K562 (cell line): ENCODE data around the gene PHF24. TPM values are rescaled to one million over a fixed set of nuclear protein-coding genes. Genes with fewer than 3 reads are reported as not detected.

Experiments
- ATAC-seq: fragments of 200-7000 bp; cut with Tn5 transposase; 3 replicates; pipeline ENCODE4 v1.9.1; 2020; ENCODE audit warnings: moderate library complexity
- BruUV-seq: library from RNA; stranded (reverse); fragments of 400-500 nt; replicated peaks from 2 replicates; lab custom pipeline; 2021; lab: Mats Ljungman, UMichigan
- CTCF ChIA-PET: fragments of 300-600 bp; formaldehyde crosslinking; extraction: SDS; loops from one replicate; lab custom pipeline; 2021; ENCODE audit warnings: low intra/inter-chr PET ratio; lab: Yijun Ruan, JAX
- POLR2A ChIA-PET: fragments of 300-600, 350-650 bp; sonication (Branson Sonifier 250); formaldehyde crosslinking; extraction: SDS; loops from one replicate; lab custom pipeline; 2021; ENCODE audit warnings: antibody characterized with exemption, inconsistent platforms; lab: Yijun Ruan, JAX
- DNase-seq, 4 experiments: peaks; one replicate each; pipeline versions ENCODE4 v3.0.0 to v3.0.0-alpha.2; 2011 to 2018; ENCODE audit warnings: low spot score in 3 of 4, mixed read lengths in 3 of 4; ENCODE audit errors: extremely low read depth in 1 of 4
- FAIRE-seq: peaks from 2 replicates; lab custom pipeline; 2011; peaks lifted over from hg19 to GRCh38; lab: Jason Lieb, UNC
- H2AFZ ChIP-seq: 2 replicates; pipeline ENCODE4 v1.6.0; 2011; ENCODE audit warnings: low read depth, low read length, control low read depth, inconsistent platforms
- H3K27ac ChIP-seq: fragments of 200-600 bp; 3 replicates; pipeline ENCODE4 v1.8.0; 2011; ENCODE audit warnings: low read depth, mild to moderate bottlenecking, control low read depth, inconsistent platforms, low read length, moderate library complexity, mixed read lengths; ENCODE audit errors: extremely low read depth
- H3K27me3 ChIP-seq, 2 experiments: fragments of 300-600 bp in 1 of 2; 2 replicates in 1 of 2; 3 replicates in 1 of 2; pipeline versions ENCODE4 v1.6.0 to v1.8.0; 2011; ENCODE audit warnings: inconsistent platforms in 2 of 2, low read length in 2 of 2, mild to moderate bottlenecking in 1 of 2, mixed read lengths in 1 of 2, moderate library complexity in 1 of 2; ENCODE audit not compliant: control insufficient read depth in 2 of 2, insufficient read depth in 2 of 2
- H3K36me3 ChIP-seq: fragments of 300-600 bp; 3 replicates; pipeline ENCODE4 v1.8.0; 2011; ENCODE audit warnings: mild to moderate bottlenecking, low read length, inconsistent platforms; ENCODE audit not compliant: control insufficient read depth, insufficient read depth
- H3K4me1 ChIP-seq, 2 experiments: fragments of 200-600 bp in 1 of 2; replicated peaks in 1 of 2; 2 replicates in 1 of 2; 3 replicates in 1 of 2; pipeline versions ENCODE4 v1.5.1 to v1.8.0; 2011; ENCODE audit warnings: inconsistent platforms in 2 of 2, low read length in 2 of 2, mild to moderate bottlenecking in 1 of 2, mixed read lengths in 1 of 2, moderate library complexity in 1 of 2; ENCODE audit not compliant: control insufficient read depth in 2 of 2, insufficient read depth in 2 of 2
- H3K4me2 ChIP-seq: 2 replicates; pipeline ENCODE4 v1.6.1; 2011; ENCODE audit warnings: low read length, control low read depth, inconsistent platforms, mixed read lengths; ENCODE audit not compliant: insufficient read depth
- H3K4me3 ChIP-seq: fragments of 200-600 bp; sonication (generic), shearing (Covaris generic); 2 replicates; pipeline ENCODE4 v1.5.1; 2016; ENCODE audit warnings: control low read depth, inconsistent platforms
- H3K79me2 ChIP-seq: fragments of 200-600 bp; 3 replicates; pipeline ENCODE4 v1.8.0; 2011; ENCODE audit warnings: low read length, inconsistent platforms; ENCODE audit not compliant: control insufficient read depth, insufficient read depth
- H3K9ac ChIP-seq, 2 experiments: 2 replicates each; pipeline versions ENCODE4 v1.6.0 to v1.6.1; 2011; ENCODE audit warnings: low read depth in 2 of 2, low read length in 2 of 2, control low read depth in 1 of 2, inconsistent platforms in 1 of 2, mild to moderate bottlenecking in 1 of 2, mixed read lengths in 1 of 2; ENCODE audit not compliant: insufficient read depth in 1 of 2
- H3K9me1 ChIP-seq: one replicate; pipeline ENCODE4 v1.6.0; 2011; ENCODE audit warnings: inconsistent platforms, mild to moderate bottlenecking, low read length, moderate library complexity; ENCODE audit not compliant: control insufficient read depth, insufficient read depth
- H3K9me3 ChIP-seq: replicated peaks from 2 replicates; pipeline ENCODE4 v1.5.1; 2011; ENCODE audit warnings: low read depth, low read length, inconsistent platforms; ENCODE audit not compliant: control insufficient read depth, insufficient read depth
- H4K20me1 ChIP-seq: replicated peaks from 2 replicates; pipeline ENCODE4 v1.6.1; 2011; ENCODE audit warnings: low read length, inconsistent platforms, mixed read lengths; ENCODE audit not compliant: control insufficient read depth, insufficient read depth
- ATF3 ChIP-seq, 2 experiments: fragments of 450-650 bp in 1 of 2; sonication (generic) in 1 of 2; formaldehyde crosslinking in 1 of 2; IDR thresholded peaks in 1 of 2; conservative IDR thresholded peaks in 1 of 2; 2 replicates each; pipeline versions ENCODE4 v1.6.1 to v1.8.1; 2016 to 2023; ENCODE audit warnings: mild to moderate bottlenecking in 2 of 2, moderate library complexity in 2 of 2, inconsistent platforms in 1 of 2, missing genetic modification reagents in 1 of 2
- BCOR ChIP-seq: fragments of 450-650 bp; IDR thresholded peaks from 2 replicates; pipeline ENCODE4 v1.6.1; 2016
- CEBPG ChIP-seq, 3 experiments: fragments of 200-800 bp in 1 of 3; sonication (Bioruptor generic) in 1 of 3; sonication (generic) in 1 of 3; formaldehyde crosslinking in 1 of 3; IDR thresholded peaks in 2 of 3; conservative IDR thresholded peaks in 1 of 3; 2 replicates each; pipeline versions ENCODE4 v1.6.1 to v1.8.0; 2016 to 2022; ENCODE audit warnings: missing compliant biosample characterization in 2 of 3, missing genetic modification characterization in 2 of 3, mild to moderate bottlenecking in 1 of 3, missing genetic modification reagents in 1 of 3
- FOXA1 ChIP-seq: fragments of 450-650 bp; IDR thresholded peaks from 2 replicates; pipeline ENCODE4 v1.6.1; 2016; ENCODE audit warnings: mild to moderate bottlenecking, borderline replicate concordance
- HINFP ChIP-seq: fragments of 450-650 bp; conservative IDR thresholded peaks from 2 replicates; pipeline ENCODE4 v1.6.1; 2016; ENCODE audit warnings: missing genetic modification characterization, low read depth, mild to moderate bottlenecking, control low read depth, missing compliant biosample characterization
- HMG20A ChIP-seq: fragments of 450-650 bp; formaldehyde crosslinking; conservative IDR thresholded peaks from 2 replicates; pipeline ENCODE4 v1.4.0; 2020; ENCODE audit warnings: mild to moderate bottlenecking, mixed read lengths
- JUNB ChIP-seq: fragments of 450-650 bp; formaldehyde crosslinking; conservative IDR thresholded peaks from 2 replicates; pipeline ENCODE4 v1.4.0; 2020; ENCODE audit warnings: mild to moderate bottlenecking
- LARP7 ChIP-seq: fragments of 450-650 bp; IDR thresholded peaks from 2 replicates; pipeline ENCODE4 v1.6.1; 2016
- NFIX ChIP-seq: fragments of 250-450 bp; sonication (Bioruptor Pico); IDR thresholded peaks from 2 replicates; pipeline ENCODE4 v1.4.0; 2020; ENCODE audit warnings: low read depth, mild to moderate bottlenecking, moderate library complexity
- NR2C1 ChIP-seq, 2 experiments: fragments of 450-650 bp; IDR thresholded peaks; 2 replicates each; pipeline ENCODE4 v1.6.1; 2017; ENCODE audit warnings: mild to moderate bottlenecking in 2 of 2, antibody characterized with exemption in 1 of 2, inconsistent platforms in 1 of 2, missing compliant biosample characterization in 1 of 2, missing genetic modification characterization in 1 of 2
- PHB2 ChIP-seq: fragments of 450-650 bp; IDR thresholded peaks from 2 replicates; pipeline ENCODE4 v1.6.1; 2017; ENCODE audit warnings: low read depth
- RAD21 ChIP-seq, 2 experiments: fragments of 250-450 bp in 1 of 2; fragments of 450-650 bp in 1 of 2; sonication (Bioruptor Pico) in 1 of 2; formaldehyde crosslinking in 1 of 2; IDR thresholded peaks in 1 of 2; conservative IDR thresholded peaks in 1 of 2; 2 replicates each; pipeline versions ENCODE4 v1.4.0 to v1.8.0; 2020 to 2022; ENCODE audit warnings: mild to moderate bottlenecking in 2 of 2, moderate library complexity in 1 of 2
- SAFB2 ChIP-seq: fragments of 200-400 bp; formaldehyde crosslinking; IDR thresholded peaks from 2 replicates; pipeline ENCODE4 v1.6.1; 2018; ENCODE audit warnings: borderline replicate concordance, low read length, low read depth, moderate library complexity; ENCODE audit not compliant: severe bottlenecking
- WGBS: fragments of 100-300 bp; shearing (Covaris generic); methylation state at CpG from one replicate; pipeline ENCODE4 v1.1.6; 2016; ENCODE audit warnings: low coverage, mixed read lengths; ENCODE audit not compliant: insufficient coverage; ENCODE audit errors: missing lambda C conversion rate; 5-methylcytosine and 5-hydroxymethylcytosine counted together
- in situ Hi-C: fragments of 300-500 bp; cut with MboI; formaldehyde crosslinking; loops from 4 replicates; pipeline ENCODE4 v1.15.0; 2018; ENCODE audit warnings: inconsistent platforms, mixed read lengths
- intact Hi-C: fragments of 100-400 bp; cut with micrococcal nuclease; formaldehyde crosslinking; loops from 2 replicates; pipeline ENCODE4 v1.14.2; 2022
- polyA plus RNA-seq, 8 experiments: library from polyadenylated mRNA; depleted of rRNA in 4 of 8; stranded (reverse) in 5 of 8; unstranded in 3 of 8; fragments of >200 nt; fragmentation: Nextera tagmentation in 2 of 8; fragmentation: Illumina TruSeq in 1 of 8; extraction: Ambion mirVana in 2 of 8; extraction: Trizol in 1 of 8; gene quantifications; 2 replicates each; pipeline versions ENCODE4 v1.2.1 to v1.2.3, GENCODE V29; 2011 to 2014; ENCODE audit warnings: inconsistent platforms in 1 of 8, missing spikeins in 1 of 8
- total RNA-seq, 7 experiments: library from RNA; depleted of rRNA in 6 of 7; stranded (reverse); fragments of >200 nt in 6 of 7; fragmentation: Illumina TruSeq in 2 of 7; extraction: Trizol in 2 of 7; gene quantifications; 2 replicates each; pipeline versions ENCODE4 v1.2.1 to v1.2.3, GENCODE V29; 2011 to 2021; ENCODE audit warnings: low replicate concordance in 1 of 7
- TF ChIP-seq, protein P1 (sequence below): sonication (generic); formaldehyde crosslinking; IDR thresholded peaks from 2 replicates; pipeline ENCODE4 v1.8.1; 2023; ENCODE audit warnings: mild to moderate bottlenecking, missing genetic modification reagents

Gene PHF24
- total and polyA plus RNA-seq, 9 of the 15 experiments (the other 6 are each of a cell fraction or from before 2014, with no cell fraction given), result 0.01 TPM; not detected in 7

DNA sequence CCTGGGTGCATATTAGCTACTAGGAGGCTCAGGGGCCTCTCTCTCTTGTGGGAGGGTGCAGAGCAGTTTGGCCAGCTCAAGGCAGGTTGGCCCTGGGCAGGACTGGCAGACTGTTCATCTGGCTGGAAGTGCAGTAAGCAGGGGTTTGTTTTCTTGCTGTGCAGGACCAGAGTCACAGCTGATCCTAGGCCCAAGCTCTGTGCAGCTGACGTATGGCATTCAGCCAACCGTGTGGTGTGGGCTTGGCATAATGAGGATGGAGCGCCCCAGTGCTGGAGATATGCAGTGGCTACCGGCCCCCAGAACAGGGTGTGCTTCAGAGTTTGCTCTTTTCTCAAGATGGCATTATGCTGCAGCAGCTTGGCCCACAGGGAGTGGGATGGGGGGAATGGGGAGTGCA lies 31.0 kb upstream of the PHF24 start (continued):
- TF ChIP-seq, protein P1, sequence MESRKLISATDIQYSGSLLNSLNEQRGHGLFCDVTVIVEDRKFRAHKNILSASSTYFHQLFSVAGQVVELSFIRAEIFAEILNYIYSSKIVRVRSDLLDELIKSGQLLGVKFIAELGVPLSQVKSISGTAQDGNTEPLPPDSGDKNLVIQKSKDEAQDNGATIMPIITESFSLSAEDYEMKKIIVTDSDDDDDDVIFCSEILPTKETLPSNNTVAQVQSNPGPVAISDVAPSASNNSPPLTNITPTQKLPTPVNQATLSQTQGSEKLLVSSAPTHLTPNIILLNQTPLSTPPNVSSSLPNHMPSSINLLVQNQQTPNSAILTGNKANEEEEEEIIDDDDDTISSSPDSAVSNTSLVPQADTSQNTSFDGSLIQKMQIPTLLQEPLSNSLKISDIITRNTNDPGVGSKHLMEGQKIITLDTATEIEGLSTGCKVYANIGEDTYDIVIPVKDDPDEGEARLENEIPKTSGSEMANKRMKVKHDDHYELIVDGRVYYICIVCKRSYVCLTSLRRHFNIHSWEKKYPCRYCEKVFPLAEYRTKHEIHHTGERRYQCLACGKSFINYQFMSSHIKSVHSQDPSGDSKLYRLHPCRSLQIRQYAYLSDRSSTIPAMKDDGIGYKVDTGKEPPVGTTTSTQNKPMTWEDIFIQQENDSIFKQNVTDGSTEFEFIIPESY (CRISPR knock-in tag), result no peak
- TF ChIP-seq NR2C1 (IDR thresholded peaks at IDR 0.05) (no peak), NR2C1 (tag; IDR thresholded peaks at IDR 0.05) (no peak), PHB2 (no peak), SAFB2 (no peak), FOXA1 (no peak), HMG20A (no peak), RAD21 (CRISPR knock-in tag; conservative IDR thresholded peaks at IDR 0.05 in 1 of 2, IDR thresholded peaks at IDR 0.05 in 1 of 2) (no peak)

- Histone ChIP-seq H3K27me3 (peaks cover 0 to 2% of the 10 kb centered on the region in 2 experiments; a peak in 1 of 5 replicates), H4K20me1 (no peaks in the 10 kb centered on the region), H3K9me3 (no peaks in the 10 kb centered on the region), H3K4me1 (no peaks in the 10 kb centered on the region), H3K79me2 (no peaks in the 10 kb centered on the region), H3K9me1 (no peaks in the 10 kb centered on the region), H2AFZ (no peak overlapping the region), H3K9ac (no peak overlapping the region), H3K4me3 (no peak overlapping the region), H3K36me3 (no peaks in the 10 kb centered on the region), H3K4me2 (no peak overlapping the region), H3K27ac (no peak overlapping the region)
- in situ Hi-C loops, result no loop called here
- FAIRE-seq, result no peak
- CTCF ChIA-PET, result no interaction called here
- 0% methylated on average over 1 of the region's 1 CpG for WGBS
- POLR2A ChIA-PET, result interaction anchor here (0.5 kb wide), 1 partner anchor 53 kb away, joined by 5 read pairs; no protein-coding TSS in a partner anchor
- DNase-seq, result no peak
- intact Hi-C loops, result no loop called here
- ATAC-seq, result no peak
- no TSS peak for BruUV-seq
- TF ChIP-seq JUNB (no peak), NFIX (CRISPR knock-in tag) (no peak), BCOR (no peak), LARP7 (no peak), ATF3 (IDR thresholded peaks at IDR 0.05) (peak; percentile 19; the same call in 1 of the 2 replicates), ATF3 (CRISPR knock-in tag; conservative IDR thresholded peaks at IDR 0.05) (no peak), CEBPG (CRISPR knock-in tag; IDR thresholded peaks at IDR 0.05) (no peak), CEBPG (tag; conservative IDR thresholded peaks at IDR 0.05 in 1 of 2, IDR thresholded peaks at IDR 0.05 in 1 of 2) (0 out of 4 replicates have a peak, but pooled peaks of 1 of the 2 experiments have one; percentile 16), HINFP (tag) (no peak)
These were observed 29.2 kb upstream of the PHF24 start for GRCh38 chr9:34928921-34929320.
